Smooth muscle cell (in vitro differentiated cells): ENCODE measurements around the gene C5orf22. TPM values are rescaled to one million over a fixed set of nuclear protein-coding genes. Genes with fewer than 3 reads are reported as not detected.

Source experiments
- DNase-seq: peaks from one replicate; lab custom pipeline; 2025; ENCODE audit not compliant: unreplicated experiment; lab: John Stamatoyannopoulos, UW
- H2AFZ ChIP-seq: fragments of 200-600 bp; sonication (generic); 2 replicates; pipeline ENCODE4 v1.6.0; 2016; ENCODE audit warnings: antibody characterized with exemption, low read depth, mild to moderate bottlenecking
- H3F3A ChIP-seq: fragments of 200-600 bp; sonication (generic); 2 replicates; pipeline ENCODE4 v1.6.0; 2017; ENCODE audit warnings: antibody characterized with exemption, low read depth
- H3K27ac ChIP-seq: fragments of 200-600 bp; sonication (generic); 2 replicates; pipeline ENCODE4 v1.5.1; 2016; ENCODE audit warnings: low read depth, mild to moderate bottlenecking
- H3K27me3 ChIP-seq: fragments of 200-600 bp; sonication (generic); 2 replicates; pipeline ENCODE4 v1.6.1; 2016; ENCODE audit warnings: low read depth, mild to moderate bottlenecking
- H3K36me3 ChIP-seq: fragments of 200-600 bp; sonication (generic); 2 replicates; pipeline ENCODE4 v1.5.1; 2016; ENCODE audit warnings: low read depth
- H3K4me1 ChIP-seq: fragments of 200-600 bp; sonication (generic); 2 replicates; pipeline ENCODE4 v1.5.1; 2016; ENCODE audit warnings: low read depth
- H3K4me2 ChIP-seq: fragments of 200-600 bp; sonication (generic); 2 replicates; pipeline ENCODE4 v1.6.0; 2016; ENCODE audit warnings: mild to moderate bottlenecking
- H3K4me3 ChIP-seq: fragments of 200-600 bp; sonication (generic); 2 replicates; pipeline ENCODE4 v1.5.1; 2016; ENCODE audit warnings: mild to moderate bottlenecking
- H3K79me2 ChIP-seq: fragments of 200-600 bp; sonication (generic); 2 replicates; pipeline ENCODE4 v1.6.0; 2016; ENCODE audit warnings: low read depth, mild to moderate bottlenecking
- H3K9ac ChIP-seq: fragments of 200-600 bp; sonication (generic); 2 replicates; pipeline ENCODE4 v1.6.0; 2016; ENCODE audit warnings: low read depth
- H3K9me3 ChIP-seq: fragments of 200-600 bp; sonication (generic); replicated peaks from 2 replicates; pipeline ENCODE4 v1.5.1; 2016; ENCODE audit warnings: low read depth
- H4K20me1 ChIP-seq: fragments of 200-600 bp; sonication (generic); 2 replicates; pipeline ENCODE4 v1.6.0; 2016; ENCODE audit warnings: low read depth
- WGBS: methylation state at CpG from one replicate; pipeline ENCODE4 v1.1.7; 2016; ENCODE audit warnings: low lambda C conversion rate; 5-methylcytosine and 5-hydroxymethylcytosine counted together
- polyA plus RNA-seq: library from polyadenylated mRNA; unstranded; fragments of >200 nt; fragmentation: Nextera tagmentation; extraction: Ambion mirVana; gene quantifications from 2 replicates; pipeline ENCODE4 v1.2.1, GENCODE V29; 2016
- total RNA-seq: library from RNA; depleted of rRNA; stranded (reverse); fragments of >200 nt; gene quantifications from 2 replicates; pipeline ENCODE4 v1.2.3, GENCODE V29; 2014
- TF ChIP-seq, protein P1 (sequence below): fragments of 200-600 bp; sonication (generic); IDR thresholded peaks from 2 replicates; pipeline ENCODE4 v1.5.1; 2017; ENCODE audit warnings: borderline replicate concordance, mild to moderate bottlenecking, antibody characterized with exemption; ENCODE audit not compliant: insufficient read depth, poor library complexity, severe bottlenecking

C5orf22 gene
- total and polyA plus RNA-seq, 2 experiments from 2014 or later, result 17.6 to 20.5 TPM

- H3K4me1 ChIP-seq, result no peaks in the 10 kb centered on the region
- H3K79me2 ChIP-seq, result no peaks in the 10 kb centered on the region
- no peak overlapping the region for H3K4me3 ChIP-seq
- TF ChIP-seq, protein P1, sequence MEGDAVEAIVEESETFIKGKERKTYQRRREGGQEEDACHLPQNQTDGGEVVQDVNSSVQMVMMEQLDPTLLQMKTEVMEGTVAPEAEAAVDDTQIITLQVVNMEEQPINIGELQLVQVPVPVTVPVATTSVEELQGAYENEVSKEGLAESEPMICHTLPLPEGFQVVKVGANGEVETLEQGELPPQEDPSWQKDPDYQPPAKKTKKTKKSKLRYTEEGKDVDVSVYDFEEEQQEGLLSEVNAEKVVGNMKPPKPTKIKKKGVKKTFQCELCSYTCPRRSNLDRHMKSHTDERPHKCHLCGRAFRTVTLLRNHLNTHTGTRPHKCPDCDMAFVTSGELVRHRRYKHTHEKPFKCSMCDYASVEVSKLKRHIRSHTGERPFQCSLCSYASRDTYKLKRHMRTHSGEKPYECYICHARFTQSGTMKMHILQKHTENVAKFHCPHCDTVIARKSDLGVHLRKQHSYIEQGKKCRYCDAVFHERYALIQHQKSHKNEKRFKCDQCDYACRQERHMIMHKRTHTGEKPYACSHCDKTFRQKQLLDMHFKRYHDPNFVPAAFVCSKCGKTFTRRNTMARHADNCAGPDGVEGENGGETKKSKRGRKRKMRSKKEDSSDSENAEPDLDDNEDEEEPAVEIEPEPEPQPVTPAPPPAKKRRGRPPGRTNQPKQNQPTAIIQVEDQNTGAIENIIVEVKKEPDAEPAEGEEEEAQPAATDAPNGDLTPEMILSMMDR, result peak; percentile 71
- H3K9ac ChIP-seq, result no peak overlapping the region
- H3K9me3 ChIP-seq, result no peaks in the 10 kb centered on the region
- H3K27ac ChIP-seq, result no peak overlapping the region
- H2AFZ ChIP-seq, result no peak overlapping the region
- H3K36me3 ChIP-seq, result no peaks in the 10 kb centered on the region
- no peaks in the 10 kb centered on the region for H3F3A ChIP-seq
- H4K20me1 ChIP-seq, result no peaks in the 10 kb centered on the region
- 37% methylated on average over 3 of the region's 3 CpGs for WGBS
- H3K27me3 ChIP-seq, result no peaks in the 10 kb centered on the region
- no peak overlapping the region for H3K4me2 ChIP-seq
- no peak for DNase-seq
Measured at GRCh38 chr5:31581498-31582099, 49.5 kb downstream of the C5orf22 start.

GRCh38 chr5:31583129-31583528 is 51.0 kb downstream of the C5orf22 start:
- no peaks in the 10 kb centered on the region for H3K36me3 ChIP-seq
- no peaks in the 10 kb centered on the region for H3K79me2 ChIP-seq
- H3K9ac ChIP-seq, result no peak overlapping the region
- no peaks in the 10 kb centered on the region for H4K20me1 ChIP-seq
- H3K27ac ChIP-seq, result no peak overlapping the region
- WGBS, result 93% methylated on average over 2 of the region's 2 CpGs
- H3K4me3 ChIP-seq, result no peak overlapping the region
- H2AFZ ChIP-seq, result no peak overlapping the region
- no peak for DNase-seq
- H3K27me3 ChIP-seq, result no peaks in the 10 kb centered on the region
- H3K4me1 ChIP-seq, result no peaks in the 10 kb centered on the region
- TF ChIP-seq, protein P1, result no peak
- H3K9me3 ChIP-seq, result no peaks in the 10 kb centered on the region
- no peak overlapping the region for H3K4me2 ChIP-seq
- H3F3A ChIP-seq, result no peaks in the 10 kb centered on the region

- TF ChIP-seq, protein P1, result no peak
Measured at GRCh38 chr5:31585166-31585894, 53.2 kb downstream of the C5orf22 start.

GRCh38 chr5:31585895-31586270 is 53.8 kb downstream of the C5orf22 start:
- Histone ChIP-seq H3K27ac (no peak overlapping the region), H3K9me3 (no peaks in the 10 kb centered on the region), H3K4me2 (no peak overlapping the region), H3F3A (no peaks in the 10 kb centered on the region), H4K20me1 (no peaks in the 10 kb centered on the region), H3K27me3 (no peaks in the 10 kb centered on the region), H3K4me1 (no peaks in the 10 kb centered on the region), H3K4me3 (no peak overlapping the region), H2AFZ (no peak overlapping the region), H3K9ac (no peak overlapping the region), H3K36me3 (no peaks in the 10 kb centered on the region), H3K79me2 (no peaks in the 10 kb centered on the region)
- TF ChIP-seq, protein P1, result no peak
- WGBS, result 76% methylated on average over 2 of the region's 2 CpGs
- no peak for DNase-seq

More at GRCh38 chr5:31585166-31585894, 53.2 kb downstream of the C5orf22 start:
- H3K27me3 ChIP-seq, result no peaks in the 10 kb centered on the region
- H3K27ac ChIP-seq, result no peak overlapping the region
- H3K36me3 ChIP-seq, result no peaks in the 10 kb centered on the region
- H3K79me2 ChIP-seq, result no peaks in the 10 kb centered on the region
- no peak for DNase-seq
- no peaks in the 10 kb centered on the region for H3K9me3 ChIP-seq
- no peak overlapping the region for H3K4me3 ChIP-seq
- H3K9ac ChIP-seq, result no peak overlapping the region
- no peaks in the 10 kb centered on the region for H3F3A ChIP-seq
- H3K4me1 ChIP-seq, result no peaks in the 10 kb centered on the region
- no peak overlapping the region for H3K4me2 ChIP-seq
- WGBS, result 94% methylated on average over 3 of the region's 3 CpGs
- H4K20me1 ChIP-seq, result no peaks in the 10 kb centered on the region
- no peak overlapping the region for H2AFZ ChIP-seq
